Retina (tissue), 1 donor: ENCODE measurements around the gene GPALPP1.
A peak's percentile ranks its signal among the peaks of the same experiment; 100 is the strongest.
"Not testable (repeated sequence)": the region's sequence is repeated elsewhere in the genome, so short reads cannot be mapped to it uniquely, and the experiment has no call there.

ENCODE experiments used
- DNase-seq: peaks from one replicate; pipeline ENCODE4 v3.0.0-alpha.2; 2016

Gene GPALPP1

GRCh38 chr13:44989071-44989889 lies at the start of gene GPALPP1, which contains the start of gene NUFIP1:
Gene GPALPP1 (plus strand): TSS chr13:44989538. CDS start chr13:44989655, 117 bp downstream.
Gene NUFIP1 (minus strand): TSS chr13:44989471. CDS start chr13:44989436, 35 bp downstream.
- peak; percentile 96 for DNase-seq

- DNase-seq: not testable (repeated sequence)
Measured at GRCh38 chr13:44943411-44943810, 45.9 kb upstream of the GPALPP1 start.

GRCh38 chr13:44951184-44951583 lies 38.2 kb upstream of the GPALPP1 start:
- DNase-seq: no peak

DNA sequence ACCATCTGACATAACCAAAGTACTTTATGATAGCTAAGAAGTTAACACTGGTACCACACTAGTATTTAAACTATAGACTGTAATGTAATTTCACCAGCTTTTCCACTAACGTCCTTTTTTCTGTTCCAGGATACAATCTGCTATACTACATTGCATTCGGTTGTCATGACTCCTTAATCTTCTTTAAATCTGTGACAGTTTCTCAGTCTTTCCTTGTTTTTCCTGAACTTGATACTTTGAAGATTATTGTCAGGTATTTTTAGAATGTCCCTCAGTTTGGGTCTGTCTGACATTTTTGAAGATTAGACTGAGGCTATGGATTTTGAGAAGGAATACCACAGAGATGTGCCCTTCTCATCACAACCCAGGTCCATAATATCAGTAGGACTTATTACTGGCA lies 36.7 kb upstream of the GPALPP1 start:
- DNase-seq: no peak

GRCh38 chr13:44954224-44954623 lies 35.1 kb upstream of the GPALPP1 start:
- no peak for DNase-seq

- DNase-seq: no peak
Measured at GRCh38 chr13:44955406-44955805, 33.9 kb upstream of the GPALPP1 start.

- DNase-seq: no peak
Measured at GRCh38 chr13:44961997-44962396, 27.3 kb upstream of the GPALPP1 start.

GRCh38 chr13:44967704-44968433 lies 21.5 kb upstream of the GPALPP1 start:
- no peak for DNase-seq

GRCh38 chr13:44968434-44968815 lies 20.9 kb upstream of the GPALPP1 start:
- DNase-seq: no peak

DNA sequence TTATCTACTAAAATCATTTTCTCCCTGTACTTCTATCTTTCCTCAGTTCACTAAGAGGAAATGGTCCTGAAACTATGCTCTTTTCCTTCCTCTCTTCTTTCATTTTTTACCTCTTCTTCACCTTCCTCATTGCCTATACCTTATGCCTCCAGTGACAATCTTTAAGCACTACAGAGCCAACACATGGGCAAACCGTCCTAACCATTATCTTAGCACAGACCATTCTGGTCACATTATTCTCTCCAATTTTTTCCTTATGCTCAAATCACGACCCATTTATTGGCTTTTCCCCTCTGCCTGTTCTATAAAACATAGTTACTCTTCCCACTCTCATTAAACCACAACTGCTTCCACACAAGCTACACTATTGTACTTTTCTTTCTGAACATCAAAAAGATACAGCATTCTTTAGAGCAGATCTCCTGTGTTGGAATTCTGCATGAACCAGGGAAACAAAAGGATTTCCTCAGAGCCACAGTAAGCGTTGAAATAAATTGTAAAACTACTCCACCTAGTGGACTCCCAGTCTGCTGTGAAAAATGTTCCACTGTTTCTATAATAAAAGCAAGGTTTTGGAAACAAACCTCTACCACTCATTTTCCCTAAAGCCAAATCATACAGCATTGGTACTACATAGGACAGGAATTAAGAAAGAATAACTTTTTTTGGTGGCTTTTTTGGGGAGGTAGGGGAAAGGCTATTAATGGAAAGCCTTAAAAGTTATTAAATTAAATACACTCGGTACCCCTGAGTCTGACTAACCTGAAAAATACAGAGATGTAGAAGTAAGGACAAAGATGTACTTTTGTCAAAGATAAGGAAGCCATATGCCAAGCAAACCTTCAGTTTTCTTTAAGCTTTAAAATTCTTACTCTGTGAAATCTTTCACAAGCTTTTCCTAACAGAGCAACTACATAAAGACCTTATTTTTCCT lies 19.5 kb upstream of the GPALPP1 start:
- DNase-seq: peak; percentile 61

DNA sequence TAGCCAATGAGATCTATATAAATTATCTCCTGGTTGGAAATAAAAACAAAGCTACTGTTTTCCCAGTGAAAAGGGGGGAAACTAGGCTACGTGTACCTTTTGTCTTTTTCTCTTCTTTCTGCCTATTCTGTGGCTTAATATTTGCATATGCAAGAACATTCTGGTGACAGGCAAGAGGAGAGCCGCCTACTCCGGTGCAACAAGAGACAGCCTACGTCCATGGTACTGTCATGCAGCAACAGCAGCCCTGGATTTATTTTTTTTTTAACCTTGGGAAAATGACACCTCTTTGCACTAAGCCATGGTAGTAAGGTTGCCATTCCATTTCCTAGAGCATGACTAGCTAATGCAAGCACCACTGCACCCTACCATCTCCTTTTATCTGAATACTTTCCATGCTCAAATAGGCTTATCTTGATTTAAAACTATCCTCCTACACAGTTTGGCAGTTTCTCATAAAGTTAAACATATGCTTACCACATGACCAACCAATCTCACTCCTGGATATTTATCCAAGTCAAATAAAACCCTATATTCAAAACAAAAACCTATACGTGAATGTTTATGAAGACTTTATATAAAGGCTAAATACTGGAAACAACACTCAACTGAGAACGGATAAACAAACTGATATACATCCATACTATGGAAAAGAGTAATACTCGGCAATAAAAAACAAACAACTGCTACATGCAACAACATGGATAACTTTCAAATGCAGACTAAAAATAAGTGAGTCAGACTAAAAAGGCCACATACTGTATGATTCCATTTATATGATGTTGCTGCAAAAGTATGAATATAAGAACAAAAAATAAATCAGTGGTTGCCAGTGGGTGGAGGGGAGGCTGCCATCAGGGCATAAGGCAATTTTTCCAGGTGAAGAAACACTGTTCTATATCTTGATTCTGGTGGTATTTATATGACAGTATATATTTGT lies 17.4 kb upstream of the GPALPP1 start:
- no peak for DNase-seq

DNA sequence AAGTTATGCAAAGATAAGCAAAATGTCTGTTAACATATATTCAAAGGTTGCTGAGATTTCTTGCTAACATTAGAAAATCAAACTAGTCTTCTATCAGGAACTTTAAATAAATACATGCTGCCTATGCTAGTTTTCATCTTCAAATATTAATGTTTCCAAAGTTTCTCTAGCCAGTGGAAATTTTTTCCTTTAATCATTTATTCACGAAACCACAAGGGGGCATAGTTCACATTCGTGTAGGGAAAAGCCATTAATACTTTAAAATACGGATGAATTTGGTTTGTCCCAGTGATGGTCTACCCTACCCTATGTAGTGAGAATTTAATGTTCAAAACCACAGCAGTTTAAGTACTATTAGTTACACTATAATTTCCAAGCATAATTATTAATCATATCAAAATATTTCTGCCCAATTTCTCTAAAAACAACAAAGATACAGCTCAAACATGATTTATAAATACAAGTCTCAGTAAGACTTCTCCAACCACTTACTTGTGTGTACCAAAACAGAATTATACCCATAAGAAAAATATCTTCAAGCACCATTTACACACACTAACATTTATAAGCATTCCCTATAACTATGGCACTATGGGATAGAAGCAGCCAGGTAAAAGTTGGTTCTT lies 16.3 kb upstream of the GPALPP1 start:
- DNase-seq: no peak

DNA sequence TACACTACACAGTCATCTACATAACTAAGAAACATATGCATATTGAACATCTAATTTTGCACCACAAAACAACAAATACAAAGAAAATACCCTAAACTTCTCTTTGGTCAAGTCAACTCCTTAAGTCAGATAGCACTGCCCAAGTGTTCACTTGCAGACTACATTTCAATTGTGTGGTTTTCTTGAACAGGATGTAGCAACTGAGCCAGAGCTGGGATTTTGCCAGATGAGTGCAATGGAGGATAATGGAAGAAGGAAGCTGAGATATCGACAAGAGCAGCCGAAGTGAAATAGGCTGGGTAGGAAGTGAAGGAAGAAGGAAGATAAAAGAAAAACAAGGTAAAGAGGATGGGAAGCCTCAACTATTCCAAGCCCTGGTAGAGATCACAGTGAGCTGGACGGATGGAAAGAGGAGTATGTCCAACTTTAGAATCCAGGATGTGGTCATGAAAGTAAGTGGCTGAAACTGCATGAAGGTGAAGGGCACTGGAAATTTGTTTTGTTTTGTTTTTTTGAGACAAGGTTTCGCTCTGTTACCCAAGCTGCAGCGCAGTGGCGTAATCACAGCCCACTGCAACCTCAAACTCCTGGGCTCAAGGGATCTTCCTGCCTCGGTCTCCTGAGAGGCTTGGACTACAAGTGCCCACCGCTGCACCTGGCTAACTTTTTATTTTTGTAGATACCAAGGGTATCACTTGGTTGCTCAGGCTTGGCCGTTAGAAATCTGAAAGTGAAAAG lies 15.1 kb upstream of the GPALPP1 start:
- DNase-seq: no peak

DNA sequence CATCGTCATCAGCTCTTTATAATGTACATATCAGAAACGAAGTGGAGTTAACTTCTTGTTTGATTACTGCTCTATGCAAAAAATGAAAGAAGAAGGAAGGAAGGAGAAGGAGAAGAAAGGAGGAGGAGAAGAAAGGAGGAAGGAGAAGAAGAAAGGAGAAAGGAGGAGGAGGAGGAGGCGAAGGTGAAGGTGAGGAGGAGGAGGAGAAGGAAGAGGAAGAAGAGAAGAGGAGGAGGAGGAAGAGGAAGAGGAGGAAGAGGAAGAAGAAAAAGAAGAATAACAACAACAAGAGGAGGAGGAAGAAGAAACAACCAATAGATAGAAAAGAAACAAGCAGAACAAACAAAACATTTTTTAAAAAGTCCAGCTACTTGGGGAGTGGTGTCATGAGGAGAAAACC lies 13.1 kb upstream of the GPALPP1 start:
- DNase-seq: no peak

GRCh38 chr13:44976949-44977583 lies 12.3 kb upstream of the GPALPP1 start:
- no peak for DNase-seq

GRCh38 chr13:44978328-44978727 lies 11.0 kb upstream of the GPALPP1 start:
- DNase-seq: no peak

DNA sequence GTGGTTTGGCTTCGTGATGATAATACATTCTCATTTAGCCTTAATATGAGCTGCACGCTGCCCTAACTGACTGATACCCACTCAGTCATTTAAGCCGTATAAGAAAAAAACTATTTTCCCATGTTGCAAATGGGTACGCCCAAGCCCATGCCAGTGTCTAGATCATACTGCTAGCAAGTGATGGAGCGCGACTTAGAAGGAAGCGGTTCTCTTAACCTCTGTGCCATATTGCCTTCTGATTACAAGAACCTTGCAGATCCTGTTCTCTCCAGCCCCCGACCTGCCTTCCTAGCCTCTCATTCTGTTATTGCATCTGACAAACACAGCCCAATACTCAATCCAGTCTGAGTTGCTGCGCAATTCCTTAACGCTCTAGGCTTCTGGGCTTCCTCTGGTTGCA lies 603 bp downstream of the GPALPP1 start:
- DNase-seq: no peak

GRCh38 chr13:45003417-45003816 lies 14.1 kb downstream of the GPALPP1 start:
- DNase-seq: no peak

GRCh38 chr13:45004096-45004495 lies 14.8 kb downstream of the GPALPP1 start:
- no peak for DNase-seq

DNA sequence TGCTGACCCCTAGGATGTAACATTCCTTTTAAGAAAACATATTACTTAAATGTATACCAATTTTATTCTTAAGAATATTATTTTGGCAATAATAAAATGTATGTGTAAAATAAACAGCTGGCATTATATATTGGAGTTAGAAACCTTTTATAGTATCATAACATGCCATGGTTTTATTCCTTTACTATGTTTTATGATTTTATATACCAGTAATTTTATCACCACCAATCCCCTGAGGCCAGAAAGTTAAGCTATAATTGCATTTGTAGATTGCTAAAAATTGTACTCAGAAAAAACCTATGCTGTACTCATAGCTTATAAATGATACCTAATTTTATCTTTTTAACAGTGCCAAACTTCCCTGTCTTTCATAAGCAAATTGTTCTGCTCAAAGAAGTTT lies 17.9 kb downstream of the GPALPP1 start:
- DNase-seq: no peak
